Caco-2 (cell line): ENCODE results near the gene GEMIN5. TPM values are rescaled to one million over a fixed set of nuclear protein-coding genes. Genes with fewer than 3 reads are reported as not detected.
A peak's percentile ranks its signal among the peaks of the same experiment; 100 is the strongest.

Source experiments
- BruUV-seq: library from RNA; stranded (reverse); fragments of 400-500 nt; replicated peaks from 2 replicates; lab custom pipeline; 2021; lab: Mats Ljungman, UMichigan
- CTCF ChIA-PET: fragments of 300-600 bp; sonication (Branson Sonifier 250); formaldehyde crosslinking; loops from one replicate; lab custom pipeline; 2022; ENCODE audit warnings: antibody characterized with exemption; lab: Charles Lee
- POLR2A ChIA-PET: fragments of 300-600 bp; sonication (Branson Sonifier 250); formaldehyde crosslinking; loops from one replicate; lab custom pipeline; 2022; ENCODE audit warnings: antibody characterized with exemption; lab: Charles Lee
- DNase-seq, 2 experiments: peaks; one replicate each; pipeline versions ENCODE4 v3.0.0 to v3.0.0-alpha.2; 2020 to 2022
- H3K27me3 ChIP-seq: replicated peaks from 2 replicates; pipeline ENCODE4 v1.6.0; 2011; ENCODE audit warnings: low read length; ENCODE audit not compliant: control insufficient read depth, insufficient read depth
- H3K36me3 ChIP-seq: 2 replicates; pipeline ENCODE4 v1.5.1; 2011; ENCODE audit warnings: low read length; ENCODE audit not compliant: control insufficient read depth, insufficient read depth
- H3K4me1 ChIP-seq: fragments of 250-450 bp; sonication (Bioruptor Pico); 2 replicates; pipeline ENCODE4 v1.5.1; 2020; ENCODE audit warnings: mild to moderate bottlenecking
- H3K4me3 ChIP-seq: 2 replicates; pipeline ENCODE4 v1.5.1; 2011; ENCODE audit warnings: low read depth, mild to moderate bottlenecking, control low read depth, low read length
- H3K9me3 ChIP-seq: fragments of 250-450 bp; sonication (Bioruptor Pico); 2 replicates; pipeline ENCODE4 v1.5.1; 2020; ENCODE audit warnings: mild to moderate bottlenecking, moderate library complexity
- H3K27ac Mint-ChIP-seq: one replicate; pipeline ENCODE4 v1.8.0; 2022; ENCODE audit warnings: mixed read lengths; ENCODE audit not compliant: unreplicated experiment
- H3K27me3 Mint-ChIP-seq: one replicate; pipeline ENCODE4 v1.8.0; 2022; ENCODE audit warnings: mixed read lengths; ENCODE audit not compliant: insufficient read depth, unreplicated experiment
- H3K36me3 Mint-ChIP-seq: one replicate; pipeline ENCODE4 v1.8.0; 2022; ENCODE audit warnings: mild to moderate bottlenecking, mixed read lengths; ENCODE audit not compliant: insufficient read depth, unreplicated experiment
- H3K4me1 Mint-ChIP-seq: one replicate; pipeline ENCODE4 v1.8.0; 2022; ENCODE audit warnings: low read depth, mixed read lengths; ENCODE audit not compliant: unreplicated experiment
- H3K4me3 Mint-ChIP-seq: one replicate; pipeline ENCODE4 v1.8.0; 2022; ENCODE audit warnings: mild to moderate bottlenecking, moderate library complexity, mixed read lengths; ENCODE audit not compliant: unreplicated experiment
- H3K9me3 Mint-ChIP-seq: one replicate; pipeline ENCODE4 v1.8.0; 2022; ENCODE audit warnings: mixed read lengths; ENCODE audit not compliant: unreplicated experiment
- intact Hi-C: fragments of 100-400 bp; cut with micrococcal nuclease; formaldehyde crosslinking; loops from one replicate; pipeline ENCODE4 v1.10.0; 2022; ENCODE audit not compliant: unreplicated experiment
- total RNA-seq: library from RNA; stranded (reverse); gene quantifications from 2 replicates; pipeline ENCODE4 v1.2.3, GENCODE V29; 2022
- TF ChIP-seq, protein P1 (sequence below), 2 experiments: fragments of 200-600 bp in 1 of 2; IDR thresholded peaks; 1 replicate in 1 of 2; 2 replicates in 1 of 2; pipeline versions ENCODE4 v1.5.1 to v1.8.0; 2011 to 2022; ENCODE audit warnings: antibody characterized with exemption in 1 of 2, control low read depth in 1 of 2, inconsistent platforms in 1 of 2, low read depth in 1 of 2, low read length in 1 of 2, mild to moderate bottlenecking in 1 of 2, moderate library complexity in 1 of 2; ENCODE audit not compliant: insufficient read depth in 1 of 2, severe bottlenecking in 1 of 2, unreplicated experiment in 1 of 2

The GEMIN5 gene
- total RNA-seq, 1 experiment from 2014 or later, result 20.7 TPM

DNA sequence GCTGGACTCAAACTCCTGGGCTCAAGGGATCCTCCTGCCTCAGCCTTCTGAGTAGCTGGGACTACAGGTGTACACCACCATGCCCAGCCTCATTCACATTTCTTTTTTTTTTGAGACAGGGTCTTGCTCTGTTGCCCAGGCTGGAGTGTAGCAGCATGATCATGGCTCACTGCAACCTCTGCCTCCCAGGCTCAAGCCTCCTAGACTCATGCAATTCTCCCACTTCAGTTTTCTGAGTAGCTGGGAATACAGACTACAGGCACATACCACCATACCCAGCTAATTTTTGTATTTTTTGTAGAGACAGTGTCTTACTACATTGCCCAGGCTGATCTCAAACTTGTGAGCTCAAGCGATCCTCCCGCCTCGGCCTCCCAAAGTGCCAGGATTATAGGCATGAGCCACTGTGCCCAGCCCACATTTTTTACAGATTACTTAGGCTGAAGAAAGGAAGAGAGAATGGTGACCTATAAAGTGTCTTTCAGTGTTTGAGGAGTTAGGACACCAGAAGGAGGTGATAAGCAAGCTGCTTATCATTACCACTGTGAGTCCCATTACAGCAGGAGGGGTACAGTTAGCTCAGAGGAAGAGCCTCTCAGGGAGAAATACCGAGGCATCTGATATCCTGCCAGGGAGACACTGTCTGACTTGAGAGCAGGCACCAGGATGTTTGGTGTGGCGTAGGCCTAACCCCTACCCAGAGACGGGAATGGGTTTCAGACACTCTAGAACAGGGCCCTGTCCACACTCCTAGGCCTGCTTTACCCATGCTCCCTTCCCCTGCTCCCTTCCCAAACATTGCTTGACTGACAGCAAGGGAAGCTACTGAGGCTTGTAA lies 97.4 kb downstream of the GEMIN5 start:
- no peak overlapping the region for H3K4me3 Mint-ChIP-seq
- H3K36me3 Mint-ChIP-seq, result peaks cover 21% of the 10 kb centered on the region
- POLR2A ChIA-PET, result interaction anchor here (1.0 to 2.1 kb wide), 2 partner anchors 16 to 18 kb away, joined by 3 to 8 read pairs; partner anchors contain the start of gene CNOT8
- DNase-seq, result no peak
- peak overlapping the region; percentile 82 for H3K27ac Mint-ChIP-seq
- Histone ChIP-seq H3K9me3 (no peaks in the 10 kb centered on the region), H3K27me3 (no peaks in the 10 kb centered on the region), H3K4me3 (no peak overlapping the region), H3K4me1 (peaks cover 60% of the 10 kb centered on the region), H3K36me3 (no peaks in the 10 kb centered on the region)
- H3K4me1 Mint-ChIP-seq, result peaks cover 44% of the 10 kb centered on the region
- H3K9me3 Mint-ChIP-seq, result no peaks in the 10 kb centered on the region
- BruUV-seq, result no TSS peak
- CTCF ChIA-PET, result interaction anchor here (0.6 to 1.2 kb wide), 3 partner anchors 19 to 189 kb away, joined by 3 read pairs; no protein-coding TSS in a partner anchor
- H3K27me3 Mint-ChIP-seq, result no peaks in the 10 kb centered on the region
- intact Hi-C loops, result no loop called here
- TF ChIP-seq, protein P1, sequence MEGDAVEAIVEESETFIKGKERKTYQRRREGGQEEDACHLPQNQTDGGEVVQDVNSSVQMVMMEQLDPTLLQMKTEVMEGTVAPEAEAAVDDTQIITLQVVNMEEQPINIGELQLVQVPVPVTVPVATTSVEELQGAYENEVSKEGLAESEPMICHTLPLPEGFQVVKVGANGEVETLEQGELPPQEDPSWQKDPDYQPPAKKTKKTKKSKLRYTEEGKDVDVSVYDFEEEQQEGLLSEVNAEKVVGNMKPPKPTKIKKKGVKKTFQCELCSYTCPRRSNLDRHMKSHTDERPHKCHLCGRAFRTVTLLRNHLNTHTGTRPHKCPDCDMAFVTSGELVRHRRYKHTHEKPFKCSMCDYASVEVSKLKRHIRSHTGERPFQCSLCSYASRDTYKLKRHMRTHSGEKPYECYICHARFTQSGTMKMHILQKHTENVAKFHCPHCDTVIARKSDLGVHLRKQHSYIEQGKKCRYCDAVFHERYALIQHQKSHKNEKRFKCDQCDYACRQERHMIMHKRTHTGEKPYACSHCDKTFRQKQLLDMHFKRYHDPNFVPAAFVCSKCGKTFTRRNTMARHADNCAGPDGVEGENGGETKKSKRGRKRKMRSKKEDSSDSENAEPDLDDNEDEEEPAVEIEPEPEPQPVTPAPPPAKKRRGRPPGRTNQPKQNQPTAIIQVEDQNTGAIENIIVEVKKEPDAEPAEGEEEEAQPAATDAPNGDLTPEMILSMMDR (IDR thresholded peaks at IDR 0.05; ENCODE audit: insufficient read depth in 1 of 2, low read depth in 1 of 2, low read length in 1 of 2, severe bottlenecking in 1 of 2, unreplicated experiment in 1 of 2), result no peak

Other genes with a start within 250 kb of the GEMIN5 start
- gene LARP1, start 182.8 kb downstream of the GEMIN5 start, total RNA-seq, result 357 and 372 TPM in 2 replicates
- gene FAXDC2, start 87.6 kb downstream of the GEMIN5 start, total RNA-seq, result 0.95 and 1.6 TPM in 2 replicates
- 38.1 and 41.2 TPM in 2 replicates for gene CNOT8, start 79.6 kb downstream of the GEMIN5 start, total RNA-seq
- 84.8 and 87.8 TPM in 2 replicates for gene MRPL22, start 2.9 kb upstream of the GEMIN5 start, total RNA-seq
- 0.14 TPM in 2 replicates for gene KIF4B, start 75.5 kb upstream of the GEMIN5 start, total RNA-seq